Placental epithelial cell (primary cell): ENCODE data around the gene RAC3. TPM values are rescaled to one million over a fixed set of nuclear protein-coding genes. Genes with fewer than 3 reads are reported as not detected.

Experiments
- total RNA-seq: library from RNA; depleted of rRNA; stranded (reverse); fragments of >200 nt; gene quantifications from 2 replicates; pipeline ENCODE4 v1.2.3, GENCODE V29; 2012

RAC3 gene
- total RNA-seq: 19.3 and 31.4 TPM in 2 replicates

GRCh38 chr17:82031303-82031884 is at the start of gene RAC3:
Gene RAC3, plus strand, starts transcription at chr17:82031678. Its CDS starts 84 bp downstream, at chr17:82031762.

GRCh38 chr17:82022310-82022980 is 9.0 kb upstream of the RAC3 start, which contains the start of gene CENPX:
Gene CENPX, minus strand, starts transcription at chr17:82022878. Its CDS starts 17 bp downstream, at chr17:82022861.

GRCh38 chr17:82022981-82023446 is 8.5 kb upstream of the RAC3 start, which contains the start of gene LRRC45:
Gene LRRC45, plus strand, starts transcription at chr17:82023305. Its CDS starts 339 bp downstream, at chr17:82023644.

GRCh38 chr17:82037092-82037888 is 5.8 kb downstream of the RAC3 start, which contains the start of gene DCXR:
Gene DCXR, minus strand, starts transcription at chr17:82037697. Its CDS starts 15 bp downstream, at chr17:82037682.

GRCh38 chr17:82051776-82052637 is 20.5 kb downstream of the RAC3 start, which contains the start of the genes GPS1 and RFNG:
Gene GPS1, plus strand, starts transcription at chr17:82051898. Its CDS starts 34 bp downstream, at chr17:82051932.
Gene RFNG, minus strand, starts transcription at chr17:82051811. Its CDS starts 45 bp downstream, at chr17:82051766.

GRCh38 chr17:82065638-82066303 is 34.3 kb downstream of the RAC3 start, which contains the start of gene DUS1L:
Gene DUS1L, minus strand, starts transcription at chr17:82065804. Its CDS starts 745 bp downstream, at chr17:82065059.

Other genes starting within 250 kb of the RAC3 start
- not detected in 2 replicates for gene GCGR, start 227.5 kb upstream of the RAC3 start, total RNA-seq
- 66.7 and 93.8 TPM in 2 replicates for gene MCRIP1, start 198.4 kb upstream of the RAC3 start, total RNA-seq
- gene PPP1R27, start 196.6 kb upstream of the RAC3 start, total RNA-seq: not detected in 2 replicates
- 1,203 and 2,037 TPM in 2 replicates for gene P4HB, start 171.1 kb upstream of the RAC3 start, total RNA-seq
- 82.1 and 158 TPM in 2 replicates for gene ARHGDIA, start 160.3 kb upstream of the RAC3 start, total RNA-seq
- gene ALYREF, start 140.1 kb upstream of the RAC3 start, total RNA-seq: 87.2 and 113 TPM in 2 replicates
- 128 and 147 TPM in 2 replicates for gene ANAPC11, start 140.0 kb upstream of the RAC3 start, total RNA-seq
- gene NPB, start 129.4 kb upstream of the RAC3 start, total RNA-seq: 0.33 and 0.39 TPM in 2 replicates
- 22.0 and 51.3 TPM in 2 replicates for gene PCYT2, start 120.3 kb upstream of the RAC3 start, total RNA-seq
- gene SIRT7, start 113.5 kb upstream of the RAC3 start, total RNA-seq: 27.1 and 38.8 TPM in 2 replicates
- 5.9 and 11.4 TPM in 2 replicates for gene MAFG, start 103.9 kb upstream of the RAC3 start, total RNA-seq
- gene PYCR1, start 94.4 kb upstream of the RAC3 start, total RNA-seq: 99.3 and 195 TPM in 2 replicates
- gene MYADML2, start 84.4 kb upstream of the RAC3 start, total RNA-seq: not detected in 2 replicates
- gene NOTUM, start 70.5 kb upstream of the RAC3 start, total RNA-seq: not detected in 2 replicates
- 21.0 and 25.9 TPM in 2 replicates for gene ASPSCR1, start 54.0 kb upstream of the RAC3 start, total RNA-seq
- 13.7 and 40.7 TPM in 2 replicates for gene CENPX, start 8.8 kb upstream of the RAC3 start, total RNA-seq
- gene LRRC45, start 8.4 kb upstream of the RAC3 start, total RNA-seq: 13.0 and 18.0 TPM in 2 replicates
- gene DCXR, start 6.0 kb downstream of the RAC3 start, total RNA-seq: 67.1 and 71.8 TPM in 2 replicates
- 33.0 and 46.5 TPM in 2 replicates for gene RFNG, start 20.1 kb downstream of the RAC3 start, total RNA-seq
- gene GPS1, start 20.2 kb downstream of the RAC3 start, total RNA-seq: 87.2 and 180 TPM in 2 replicates
- gene DUS1L, start 34.1 kb downstream of the RAC3 start, total RNA-seq: 54.2 and 70.5 TPM in 2 replicates
- gene FASN, start 66.6 kb downstream of the RAC3 start, total RNA-seq: 67.1 and 186 TPM in 2 replicates
- 18.2 and 31.0 TPM in 2 replicates for gene CCDC57, start 181.2 kb downstream of the RAC3 start, total RNA-seq
- 87.9 and 172 TPM in 2 replicates for gene SLC16A3, start 197.4 kb downstream of the RAC3 start, total RNA-seq
- gene CSNK1D, start 242.0 kb downstream of the RAC3 start, total RNA-seq: 51.4 and 65.6 TPM in 2 replicates